Measurements from ENCODE around the gene RHBDL2. TPM values are rescaled to one million over a fixed set of nuclear protein-coding genes. Genes with fewer than 3 reads are reported as not detected.

RHBDL2 gene
- total RNA-seq, 1 donor from 2014 or later, result not detected

- Mint-ChIP-seq H3K27me3 (ENCODE audit: low read depth, unreplicated experiment) (no peaks in the 10 kb centered on the region), H3K9me3 (ENCODE audit: unreplicated experiment) (no peaks in the 10 kb centered on the region), H3K4me3 (ENCODE audit: unreplicated experiment) (no peak within 1 kb of the TSS), H3K27ac (ENCODE audit: unreplicated experiment) (no peak within 1 kb of the TSS), H3K4me1 (ENCODE audit: low read depth, unreplicated experiment) (no peaks in the 10 kb centered on the region), H3K36me3 (ENCODE audit: low read depth, unreplicated experiment) (no peaks in the 10 kb centered on the region)
- FAIRE-seq (peak; percentile 45), DNase-seq (ENCODE audit: low read depth) (no peak)
- Histone ChIP-seq H3K9ac (ENCODE audit: low read length) (no peak within 1 kb of the TSS), H2AFZ (ENCODE audit: low read depth, low read length) (no peak within 1 kb of the TSS), H3K36me3 (ENCODE audit: insufficient read depth, low read length) (no peaks in the 10 kb centered on the region), H3K79me2 (ENCODE audit: insufficient read depth, low read length) (no peaks in the 10 kb centered on the region), H3K27ac (ENCODE audit: low read depth, low read length) (no peak within 1 kb of the TSS), H4K20me1 (ENCODE audit: insufficient read depth, low read length) (peaks cover 3% of the 10 kb centered on the region), H3K27me3 (ENCODE audit: insufficient read depth, low read length) (no peaks in the 10 kb centered on the region), H3K9me3 (ENCODE audit: insufficient read depth, low read depth, low read length) (no peaks in the 10 kb centered on the region), H3K4me2 (ENCODE audit: low read length) (no peak within 1 kb of the TSS), H3K4me1 (ENCODE audit: insufficient read depth, low read length) (no peaks in the 10 kb centered on the region), H3K4me3 (ENCODE audit: insufficient read depth, low read depth, low read length) (no peak within 1 kb of the TSS)
- no peak for TF ChIP-seq CTCF (IDR thresholded peaks at IDR 0.05; ENCODE audit: insufficient read depth, low read depth, low read length)
- no peak for TF ChIP-seq EZH2 (IDR thresholded peaks at IDR 0.05; ENCODE audit: insufficient read depth, low read length)
Measured at GRCh38 chr1:38881487-38881886, 60.1 kb downstream of the RHBDL2 start, which contains the start of gene GJA9. TSS of gene GJA9 (minus strand) at chr1:38881587. CDS start at chr1:38876098, 5,489 bp downstream.

- FAIRE-seq (no peak), DNase-seq (ENCODE audit: low read depth) (no peak)
- Histone ChIP-seq H3K4me3 (ENCODE audit: insufficient read depth, low read depth, low read length) (no peak overlapping the region), H3K9ac (ENCODE audit: low read length) (no peak overlapping the region), H3K27ac (ENCODE audit: low read depth, low read length) (no peak overlapping the region), H3K36me3 (ENCODE audit: insufficient read depth, low read length) (no peaks in the 10 kb centered on the region), H3K9me3 (ENCODE audit: insufficient read depth, low read depth, low read length) (no peaks in the 10 kb centered on the region), H3K4me2 (ENCODE audit: low read length) (no peak overlapping the region), H3K4me1 (ENCODE audit: insufficient read depth, low read length) (peaks cover 11% of the 10 kb centered on the region), H3K27me3 (ENCODE audit: insufficient read depth, low read length) (no peaks in the 10 kb centered on the region), H4K20me1 (ENCODE audit: insufficient read depth, low read length) (peaks cover 8% of the 10 kb centered on the region), H3K79me2 (ENCODE audit: insufficient read depth, low read length) (peaks cover 28% of the 10 kb centered on the region), H2AFZ (ENCODE audit: low read depth, low read length) (no peak overlapping the region)
- Mint-ChIP-seq H3K27me3 (ENCODE audit: low read depth, unreplicated experiment) (no peaks in the 10 kb centered on the region), H3K27ac (ENCODE audit: unreplicated experiment) (no peak overlapping the region), H3K4me3 (ENCODE audit: unreplicated experiment) (no peak overlapping the region), H3K9me3 (ENCODE audit: unreplicated experiment) (no peaks in the 10 kb centered on the region), H3K4me1 (ENCODE audit: low read depth, unreplicated experiment) (peaks cover 6% of the 10 kb centered on the region), H3K36me3 (ENCODE audit: low read depth, unreplicated experiment) (peaks cover 2% of the 10 kb centered on the region)
- TF ChIP-seq EZH2 (IDR thresholded peaks at IDR 0.05; ENCODE audit: insufficient read depth, low read length) (no peak), CTCF (IDR thresholded peaks at IDR 0.05; ENCODE audit: insufficient read depth, low read depth, low read length) (no peak)
Measured at GRCh38 chr1:38875811-38876210, 65.8 kb downstream of the RHBDL2 start.

Data from astrocyte (in vitro differentiated cells and primary cell).